PFSK-1 (cell line): ENCODE data around the gene SEC61G.

Experiments
- FOXP2 ChIP-seq: optimal IDR thresholded peaks from 2 replicates; pipeline ENCODE3; 2011; ENCODE audit warnings: borderline replicate concordance, control low read depth, inconsistent platforms; ENCODE audit not compliant: insufficient read depth; ENCODE audit errors: extremely low read length, extremely low read depth
- POLR2AphosphoS5 ChIP-seq: IDR thresholded peaks from 2 replicates; pipeline ENCODE4 v1.6.1; 2012; ENCODE audit warnings: low read depth, mild to moderate bottlenecking, control low read depth, low read length, moderate library complexity
- SIN3A ChIP-seq: IDR thresholded peaks from 2 replicates; pipeline ENCODE4 v1.6.1; 2012; ENCODE audit warnings: mild to moderate bottlenecking, low read length, moderate library complexity, borderline replicate concordance; ENCODE audit not compliant: insufficient read depth
- TAF1 ChIP-seq: IDR thresholded peaks from 2 replicates; pipeline ENCODE4 v1.6.1; 2012; ENCODE audit warnings: low read length, control low read depth, borderline replicate concordance; ENCODE audit not compliant: insufficient read depth
- TF ChIP-seq, protein P1 (sequence below), 2 experiments: IDR thresholded peaks; 2 replicates each; pipeline versions ENCODE4 v1.6.1 to v1.8.0; 2011 to 2012; ENCODE audit warnings: low read depth in 2 of 2, low read length in 2 of 2, control low read depth in 1 of 2, inconsistent platforms in 1 of 2, mild to moderate bottlenecking in 1 of 2, moderate library complexity in 1 of 2; ENCODE audit not compliant: insufficient read depth in 1 of 2

DNA sequence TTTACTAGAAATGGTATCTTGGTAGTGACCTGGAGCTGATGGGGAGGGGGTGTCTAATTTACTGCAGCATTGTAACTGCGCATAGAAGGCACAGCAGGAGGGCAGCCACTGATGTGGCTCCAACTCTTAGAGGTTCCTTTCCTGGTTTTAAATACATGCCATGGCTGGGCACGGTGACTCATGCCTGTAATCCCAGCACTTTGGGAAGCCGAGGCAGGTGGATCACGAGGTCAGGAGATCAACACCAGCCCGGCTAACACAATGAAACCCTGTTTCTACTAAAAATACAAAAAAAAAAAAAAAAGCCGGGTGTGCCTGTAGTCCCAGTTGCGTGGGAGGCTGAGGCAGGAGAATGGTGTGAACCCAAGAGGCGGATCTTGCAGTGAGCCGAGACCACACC lies 19.2 kb upstream of the SEC61G start:
- TF ChIP-seq POLR2AphosphoS5 (no peak), TAF1 (no peak), FOXP2 (no peak), SIN3A (no peak)
- TF ChIP-seq, protein P1, sequence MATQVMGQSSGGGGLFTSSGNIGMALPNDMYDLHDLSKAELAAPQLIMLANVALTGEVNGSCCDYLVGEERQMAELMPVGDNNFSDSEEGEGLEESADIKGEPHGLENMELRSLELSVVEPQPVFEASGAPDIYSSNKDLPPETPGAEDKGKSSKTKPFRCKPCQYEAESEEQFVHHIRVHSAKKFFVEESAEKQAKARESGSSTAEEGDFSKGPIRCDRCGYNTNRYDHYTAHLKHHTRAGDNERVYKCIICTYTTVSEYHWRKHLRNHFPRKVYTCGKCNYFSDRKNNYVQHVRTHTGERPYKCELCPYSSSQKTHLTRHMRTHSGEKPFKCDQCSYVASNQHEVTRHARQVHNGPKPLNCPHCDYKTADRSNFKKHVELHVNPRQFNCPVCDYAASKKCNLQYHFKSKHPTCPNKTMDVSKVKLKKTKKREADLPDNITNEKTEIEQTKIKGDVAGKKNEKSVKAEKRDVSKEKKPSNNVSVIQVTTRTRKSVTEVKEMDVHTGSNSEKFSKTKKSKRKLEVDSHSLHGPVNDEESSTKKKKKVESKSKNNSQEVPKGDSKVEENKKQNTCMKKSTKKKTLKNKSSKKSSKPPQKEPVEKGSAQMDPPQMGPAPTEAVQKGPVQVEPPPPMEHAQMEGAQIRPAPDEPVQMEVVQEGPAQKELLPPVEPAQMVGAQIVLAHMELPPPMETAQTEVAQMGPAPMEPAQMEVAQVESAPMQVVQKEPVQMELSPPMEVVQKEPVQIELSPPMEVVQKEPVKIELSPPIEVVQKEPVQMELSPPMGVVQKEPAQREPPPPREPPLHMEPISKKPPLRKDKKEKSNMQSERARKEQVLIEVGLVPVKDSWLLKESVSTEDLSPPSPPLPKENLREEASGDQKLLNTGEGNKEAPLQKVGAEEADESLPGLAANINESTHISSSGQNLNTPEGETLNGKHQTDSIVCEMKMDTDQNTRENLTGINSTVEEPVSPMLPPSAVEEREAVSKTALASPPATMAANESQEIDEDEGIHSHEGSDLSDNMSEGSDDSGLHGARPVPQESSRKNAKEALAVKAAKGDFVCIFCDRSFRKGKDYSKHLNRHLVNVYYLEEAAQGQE (IDR thresholded peaks at IDR 0.05; ENCODE audit: insufficient read depth in 1 of 2, low read depth in 2 of 2, low read length in 2 of 2), result no peak
